Neural cell (in vitro differentiated cells): ENCODE results near the gene TBR1.

Source experiments
- EP300 ChIP-seq: fragments of 450-650 bp; conservative IDR thresholded peaks from 2 replicates; pipeline ENCODE4 v1.6.1; 2014; ENCODE audit warnings: antibody characterized with exemption, mild to moderate bottlenecking, moderate library complexity; ENCODE audit not compliant: poor library complexity, severe bottlenecking
- EZH2 ChIP-seq: fragments of 200-600, 300-800 bp; shearing (Covaris generic), sonication (generic); IDR thresholded peaks from 2 replicates; pipeline ENCODE4 v1.6.1; 2014; ENCODE audit warnings: antibody characterized with exemption, low read length, borderline replicate concordance, mild to moderate bottlenecking; ENCODE audit not compliant: insufficient read depth, poor library complexity, severe bottlenecking
- SMC3 ChIP-seq: fragments of 450-650 bp; conservative IDR thresholded peaks from 2 replicates; pipeline ENCODE4 v1.6.1; 2014; ENCODE audit warnings: antibody characterized with exemption, mild to moderate bottlenecking, moderate library complexity; ENCODE audit not compliant: poor library complexity
- TF ChIP-seq, protein P1 (sequence below): fragments of 450-650 bp; IDR thresholded peaks from 2 replicates; pipeline ENCODE4 v1.5.1; 2014; ENCODE audit warnings: antibody characterized with exemption, mild to moderate bottlenecking, moderate library complexity; ENCODE audit not compliant: poor library complexity, severe bottlenecking

DNA sequence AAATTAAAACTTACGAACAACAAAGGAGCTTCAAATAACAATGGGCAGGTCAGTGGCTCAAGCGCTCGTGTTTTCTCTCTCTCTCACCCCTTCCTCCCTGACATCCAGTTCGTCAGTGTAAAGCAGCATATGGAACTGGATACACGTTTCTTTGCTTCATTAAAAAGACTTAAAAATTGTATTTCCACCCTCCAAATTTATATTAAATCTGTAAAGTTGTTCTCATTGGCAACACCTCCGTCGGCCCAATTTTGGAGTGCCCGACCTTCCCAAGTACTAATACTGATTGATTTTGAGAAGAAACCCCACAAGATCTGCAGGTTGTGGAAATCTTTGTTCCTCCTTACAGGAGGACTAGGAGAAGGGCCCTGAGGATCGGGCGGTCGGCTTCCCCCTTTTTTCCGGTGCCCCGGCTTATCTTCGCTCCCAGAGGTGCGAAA, 2.2 kb downstream of the TBR1 start:
- TF ChIP-seq, protein P1, sequence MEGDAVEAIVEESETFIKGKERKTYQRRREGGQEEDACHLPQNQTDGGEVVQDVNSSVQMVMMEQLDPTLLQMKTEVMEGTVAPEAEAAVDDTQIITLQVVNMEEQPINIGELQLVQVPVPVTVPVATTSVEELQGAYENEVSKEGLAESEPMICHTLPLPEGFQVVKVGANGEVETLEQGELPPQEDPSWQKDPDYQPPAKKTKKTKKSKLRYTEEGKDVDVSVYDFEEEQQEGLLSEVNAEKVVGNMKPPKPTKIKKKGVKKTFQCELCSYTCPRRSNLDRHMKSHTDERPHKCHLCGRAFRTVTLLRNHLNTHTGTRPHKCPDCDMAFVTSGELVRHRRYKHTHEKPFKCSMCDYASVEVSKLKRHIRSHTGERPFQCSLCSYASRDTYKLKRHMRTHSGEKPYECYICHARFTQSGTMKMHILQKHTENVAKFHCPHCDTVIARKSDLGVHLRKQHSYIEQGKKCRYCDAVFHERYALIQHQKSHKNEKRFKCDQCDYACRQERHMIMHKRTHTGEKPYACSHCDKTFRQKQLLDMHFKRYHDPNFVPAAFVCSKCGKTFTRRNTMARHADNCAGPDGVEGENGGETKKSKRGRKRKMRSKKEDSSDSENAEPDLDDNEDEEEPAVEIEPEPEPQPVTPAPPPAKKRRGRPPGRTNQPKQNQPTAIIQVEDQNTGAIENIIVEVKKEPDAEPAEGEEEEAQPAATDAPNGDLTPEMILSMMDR, result no peak
- TF ChIP-seq SMC3 (no peak), EP300 (no peak), EZH2 (no peak)
